Measurements from ENCODE around the gene PIGK.

The PIGK gene

DNA sequence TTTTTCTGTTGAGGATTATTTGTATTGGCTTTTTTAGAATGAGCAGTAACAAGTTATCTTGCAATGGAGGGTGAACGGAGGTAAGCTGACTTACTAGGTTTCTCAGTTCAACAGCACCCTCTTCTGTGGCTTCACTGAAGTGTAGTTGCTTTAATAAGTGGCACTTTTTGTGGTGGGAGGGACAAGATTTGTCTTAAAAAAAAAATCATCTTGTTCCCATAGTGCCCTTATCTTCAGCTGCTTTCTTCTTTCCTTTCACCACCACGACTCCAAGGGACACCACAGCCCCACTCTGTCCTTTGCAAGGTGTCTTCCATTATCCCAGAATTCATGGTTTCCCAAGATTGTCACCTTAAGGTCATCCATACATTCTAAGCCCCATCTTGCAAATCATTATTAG is 92.9 kb downstream of the PIGK start:
- DNase-seq (ENCODE audit: low read depth, low spot score): peak; percentile 34

GRCh38 chr1:77121503-77121902 is 97.7 kb downstream of the PIGK start:
- H3K4me3 ChIP-seq (ENCODE audit: low read depth, low read length): no peak overlapping the region
- TF ChIP-seq, protein P1, sequence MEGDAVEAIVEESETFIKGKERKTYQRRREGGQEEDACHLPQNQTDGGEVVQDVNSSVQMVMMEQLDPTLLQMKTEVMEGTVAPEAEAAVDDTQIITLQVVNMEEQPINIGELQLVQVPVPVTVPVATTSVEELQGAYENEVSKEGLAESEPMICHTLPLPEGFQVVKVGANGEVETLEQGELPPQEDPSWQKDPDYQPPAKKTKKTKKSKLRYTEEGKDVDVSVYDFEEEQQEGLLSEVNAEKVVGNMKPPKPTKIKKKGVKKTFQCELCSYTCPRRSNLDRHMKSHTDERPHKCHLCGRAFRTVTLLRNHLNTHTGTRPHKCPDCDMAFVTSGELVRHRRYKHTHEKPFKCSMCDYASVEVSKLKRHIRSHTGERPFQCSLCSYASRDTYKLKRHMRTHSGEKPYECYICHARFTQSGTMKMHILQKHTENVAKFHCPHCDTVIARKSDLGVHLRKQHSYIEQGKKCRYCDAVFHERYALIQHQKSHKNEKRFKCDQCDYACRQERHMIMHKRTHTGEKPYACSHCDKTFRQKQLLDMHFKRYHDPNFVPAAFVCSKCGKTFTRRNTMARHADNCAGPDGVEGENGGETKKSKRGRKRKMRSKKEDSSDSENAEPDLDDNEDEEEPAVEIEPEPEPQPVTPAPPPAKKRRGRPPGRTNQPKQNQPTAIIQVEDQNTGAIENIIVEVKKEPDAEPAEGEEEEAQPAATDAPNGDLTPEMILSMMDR (IDR thresholded peaks at IDR 0.05; ENCODE audit: insufficient read depth, low read length, missing control alignments): no peak
- no peak for DNase-seq (ENCODE audit: low read depth, low spot score)
- ChIA-PET POLR2A (no interaction called here), CTCF (interaction anchor here (0.9 kb wide), 1 partner anchor 967 kb away, joined by 3 read pairs; no protein-coding TSS in a partner anchor)

More for the DNA sequence above, 92.9 kb downstream of the PIGK start:
- POLR2A ChIA-PET: no interaction called here
- TF ChIP-seq, protein P1 (IDR thresholded peaks at IDR 0.05; ENCODE audit: insufficient read depth, low read length, missing control alignments): peak; percentile 63
- H3K4me3 ChIP-seq (ENCODE audit: low read depth, low read length): no peak overlapping the region
- CTCF ChIA-PET: interaction anchor here (0.6 to 4.8 kb wide), 10 partner anchors 12 to 973 kb away, joined by 3 to 32 read pairs (median 4); no protein-coding TSS in a partner anchor

DNA sequence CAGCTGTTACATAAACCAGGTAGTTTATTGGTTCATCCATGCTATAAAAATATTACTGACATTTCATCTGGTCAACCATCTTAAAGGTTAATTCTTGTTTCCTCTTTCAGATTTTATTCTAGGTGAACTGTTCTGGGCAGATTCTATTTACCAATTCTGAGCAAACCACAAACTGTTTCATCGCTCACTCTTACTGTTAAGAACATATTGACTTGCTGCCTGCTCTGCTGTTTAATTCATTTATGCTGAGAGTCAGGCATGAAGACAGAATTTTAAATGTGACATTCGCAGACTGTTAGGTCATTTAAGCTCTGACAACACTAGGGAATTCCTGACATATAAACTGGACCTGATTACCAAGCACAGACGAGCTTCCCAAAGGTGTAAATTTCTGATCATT is 98.3 kb downstream of the PIGK start:
- POLR2A ChIA-PET: no interaction called here
- no peak overlapping the region for H3K4me3 ChIP-seq (ENCODE audit: low read depth, low read length)
- TF ChIP-seq, protein P1 (IDR thresholded peaks at IDR 0.05; ENCODE audit: insufficient read depth, low read length, missing control alignments): no peak
- CTCF ChIA-PET: no interaction called here
- no peak for DNase-seq (ENCODE audit: low read depth, low spot score)

GRCh38 chr1:77118712-77119111 is 100.5 kb downstream of the PIGK start:
- H3K4me3 ChIP-seq (ENCODE audit: low read depth, low read length): no peak overlapping the region
- CTCF ChIA-PET: interaction anchor here (1.3 kb wide), 1 partner anchor 964 kb away, joined by 3 read pairs; no protein-coding TSS in a partner anchor
- DNase-seq (ENCODE audit: low read depth, low spot score): no peak
- TF ChIP-seq, protein P1 (IDR thresholded peaks at IDR 0.05; ENCODE audit: insufficient read depth, low read length, missing control alignments): no peak
- POLR2A ChIA-PET: no interaction called here

GRCh38 chr1:77104672-77105071 is 114.6 kb downstream of the PIGK start:
- TF ChIP-seq, protein P1 (IDR thresholded peaks at IDR 0.05; ENCODE audit: insufficient read depth, low read length, missing control alignments): no peak
- ChIA-PET CTCF (interaction anchor here (0.8 kb wide), 1 partner anchor 10 kb away, joined by 3 read pairs; no protein-coding TSS in a partner anchor), POLR2A (no interaction called here)

DNA sequence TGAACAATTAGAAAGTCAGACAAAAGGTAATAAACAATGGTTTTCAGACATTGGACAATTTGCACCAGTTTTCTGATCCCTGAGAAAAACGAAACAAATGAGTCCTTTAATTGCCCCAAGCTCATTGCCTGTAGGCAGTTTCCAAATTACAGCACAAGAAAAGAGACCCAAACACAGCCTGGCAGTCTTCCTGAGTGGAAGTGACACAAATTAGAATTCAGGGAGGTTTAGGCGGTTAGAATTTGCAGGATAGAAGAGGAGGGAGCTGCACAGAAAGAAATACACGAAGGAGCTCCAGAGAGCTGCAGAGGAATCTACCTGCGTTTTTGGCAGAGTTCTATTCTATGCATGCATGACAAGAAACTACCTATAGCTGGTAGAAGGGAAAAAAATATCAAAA is 115.7 kb downstream of the PIGK start:
- no peak for DNase-seq (ENCODE audit: low read depth, low spot score)
- TF ChIP-seq, protein P1 (IDR thresholded peaks at IDR 0.05; ENCODE audit: insufficient read depth, low read length, missing control alignments): no peak
- ChIA-PET CTCF (interaction anchor here (1.0 kb wide), 1 partner anchor 20 kb away, joined by 3 read pairs; no protein-coding TSS in a partner anchor), POLR2A (no interaction called here)
- H3K4me3 ChIP-seq (ENCODE audit: low read depth, low read length): no peak overlapping the region

More at GRCh38 chr1:77104672-77105071, 114.6 kb downstream of the PIGK start:
- no peak overlapping the region for H3K4me3 ChIP-seq (ENCODE audit: low read depth, low read length)
- DNase-seq (ENCODE audit: low read depth, low spot score): no peak
